GM12872 (cell line): ENCODE data around the gene ISCA2.
A peak's percentile ranks its signal among the peaks of the same experiment; 100 is the strongest.

Experiments
- TF ChIP-seq, protein P1 (sequence below): IDR thresholded peaks from 3 replicates; pipeline ENCODE4 v1.5.1; 2011; ENCODE audit warnings: low read depth, mild to moderate bottlenecking, low read length, moderate library complexity; ENCODE audit not compliant: insufficient read depth

ISCA2 gene

DNA sequence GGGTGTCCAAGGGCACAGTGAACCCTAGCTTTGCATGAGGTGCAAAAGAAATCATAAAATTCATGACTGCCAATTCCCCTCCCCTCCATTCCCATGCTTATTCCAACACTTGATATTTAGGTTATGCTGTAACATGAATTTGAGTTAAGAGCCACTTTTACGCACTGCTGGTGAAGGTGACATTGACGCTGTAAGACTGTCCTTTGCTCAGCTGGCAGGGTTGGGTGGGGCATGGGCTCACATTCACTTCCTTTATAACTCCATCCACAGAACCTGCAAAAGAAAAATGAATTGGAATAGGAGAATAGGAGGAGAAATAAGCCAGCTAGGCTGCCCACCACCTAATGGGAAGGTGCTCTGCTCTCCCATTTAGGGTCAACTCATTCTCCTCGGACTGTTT, 7.4 kb upstream of the ISCA2 start:
- TF ChIP-seq, protein P1, sequence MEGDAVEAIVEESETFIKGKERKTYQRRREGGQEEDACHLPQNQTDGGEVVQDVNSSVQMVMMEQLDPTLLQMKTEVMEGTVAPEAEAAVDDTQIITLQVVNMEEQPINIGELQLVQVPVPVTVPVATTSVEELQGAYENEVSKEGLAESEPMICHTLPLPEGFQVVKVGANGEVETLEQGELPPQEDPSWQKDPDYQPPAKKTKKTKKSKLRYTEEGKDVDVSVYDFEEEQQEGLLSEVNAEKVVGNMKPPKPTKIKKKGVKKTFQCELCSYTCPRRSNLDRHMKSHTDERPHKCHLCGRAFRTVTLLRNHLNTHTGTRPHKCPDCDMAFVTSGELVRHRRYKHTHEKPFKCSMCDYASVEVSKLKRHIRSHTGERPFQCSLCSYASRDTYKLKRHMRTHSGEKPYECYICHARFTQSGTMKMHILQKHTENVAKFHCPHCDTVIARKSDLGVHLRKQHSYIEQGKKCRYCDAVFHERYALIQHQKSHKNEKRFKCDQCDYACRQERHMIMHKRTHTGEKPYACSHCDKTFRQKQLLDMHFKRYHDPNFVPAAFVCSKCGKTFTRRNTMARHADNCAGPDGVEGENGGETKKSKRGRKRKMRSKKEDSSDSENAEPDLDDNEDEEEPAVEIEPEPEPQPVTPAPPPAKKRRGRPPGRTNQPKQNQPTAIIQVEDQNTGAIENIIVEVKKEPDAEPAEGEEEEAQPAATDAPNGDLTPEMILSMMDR = no peak

GRCh38 chr14:74488786-74489397, 4.7 kb upstream of the ISCA2 start:
- TF ChIP-seq, protein P1 = no peak

GRCh38 chr14:74490486-74490885, 3.1 kb upstream of the ISCA2 start:
- TF ChIP-seq, protein P1 = no peak

DNA sequence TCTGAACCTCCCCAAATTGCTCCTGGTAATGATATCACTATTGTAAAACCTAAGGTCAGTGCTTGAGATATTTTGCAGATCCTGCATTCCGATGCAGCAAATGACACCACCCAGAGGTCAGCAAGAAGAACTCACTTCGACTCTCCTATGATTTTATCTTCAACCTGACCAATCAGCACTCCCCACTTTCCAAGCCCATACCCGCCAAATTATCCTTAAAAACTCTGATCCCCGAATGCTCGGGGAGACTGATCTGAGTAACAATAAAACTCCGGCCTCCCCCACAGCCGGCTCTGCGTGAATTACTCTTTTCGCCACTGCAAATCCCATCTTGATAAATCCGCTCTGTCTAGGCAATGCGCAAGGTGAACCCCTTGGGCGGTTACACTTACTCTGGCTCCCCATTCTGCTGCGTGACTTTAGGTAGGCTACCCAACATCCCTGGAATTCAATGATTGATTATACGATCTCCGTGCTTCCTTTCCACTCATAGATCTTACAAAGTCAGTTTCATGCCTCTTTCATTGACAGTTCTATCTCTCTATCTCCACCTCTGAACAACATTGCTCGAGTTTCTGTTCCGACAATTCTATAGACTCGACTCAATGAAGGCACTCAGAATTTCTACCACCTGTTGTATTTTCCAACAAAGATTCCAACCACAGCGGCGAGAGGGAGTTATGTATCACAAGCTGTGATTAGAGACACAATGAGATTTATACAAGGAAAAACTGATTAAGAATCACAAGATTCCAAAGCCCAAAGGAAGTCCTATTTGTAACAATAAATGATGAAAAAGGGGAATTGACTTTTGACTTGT, 1.4 kb upstream of the ISCA2 start:
- TF ChIP-seq, protein P1 = peak; percentile 63

DNA sequence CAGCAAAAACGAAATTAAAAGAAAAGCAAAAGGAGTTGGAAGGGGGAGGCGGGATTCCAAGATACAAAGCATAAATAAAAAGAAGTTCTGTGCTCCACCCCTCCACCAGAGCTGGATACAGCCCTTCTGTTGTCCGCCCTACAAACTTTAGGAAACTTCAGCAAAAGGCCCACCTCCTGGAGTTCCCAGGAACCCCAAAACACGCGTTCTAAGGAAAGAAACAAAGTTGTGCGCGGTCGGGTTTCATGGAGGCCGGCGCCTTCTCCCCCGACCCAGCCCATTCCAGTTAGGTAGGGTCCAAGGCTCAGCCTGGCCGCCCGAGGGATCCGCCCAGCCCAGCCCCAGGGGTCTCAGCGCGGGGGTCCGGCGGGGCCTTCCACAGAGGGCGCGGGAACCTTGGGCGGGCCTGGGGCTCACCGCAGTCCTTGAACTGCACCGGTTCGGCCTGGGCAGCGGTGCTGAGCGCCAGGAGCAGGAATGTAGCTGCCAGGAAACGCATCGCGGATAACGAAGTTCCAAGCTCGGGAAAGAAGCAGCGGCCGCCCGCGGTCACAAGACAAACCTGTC, 706 bp upstream of the ISCA2 start, which contains the start of gene NPC2:
TSS of gene NPC2 (minus strand) at position 530 of the 567 bp plus-strand sequence. CDS start at position 499, 31 bp downstream.
- TF ChIP-seq, protein P1 = no peak

GRCh38 chr14:74495356-74495755, 1.8 kb downstream of the ISCA2 start:
- TF ChIP-seq, protein P1 = no peak

GRCh38 chr14:74500417-74501134, 7.0 kb downstream of the ISCA2 start:
- TF ChIP-seq, protein P1 = no peak
